Osteoblast (primary cell): Measurements from ENCODE around the gene MELTF. TPM values are rescaled to one million over a fixed set of nuclear protein-coding genes. Genes with fewer than 3 reads are reported as not detected.

Source experiments
- DNase-seq: peaks from one replicate; pipeline ENCODE4 v3.0.0; 2011; ENCODE audit warnings: low spot score, mixed read lengths; ENCODE audit not compliant: insufficient read length; ENCODE audit errors: missing footprints
- H2AFZ ChIP-seq: 2 replicates; pipeline ENCODE4 v1.6.0; 2011; ENCODE audit warnings: mild to moderate bottlenecking, low read length
- H3K27ac ChIP-seq: 2 replicates; pipeline ENCODE4 v1.5.1; 2011; ENCODE audit warnings: mild to moderate bottlenecking, low read depth, low read length, moderate library complexity
- H3K27me3 ChIP-seq: 2 replicates; pipeline ENCODE4 v1.6.0; 2012; ENCODE audit warnings: mild to moderate bottlenecking, control low read depth, inconsistent platforms, low read length, moderate library complexity; ENCODE audit not compliant: insufficient read depth
- H3K36me3 ChIP-seq: 2 replicates; pipeline ENCODE4 v1.5.1; 2011; ENCODE audit warnings: mild to moderate bottlenecking, low read length, control low read depth, moderate library complexity; ENCODE audit not compliant: insufficient read depth
- H3K4me1 ChIP-seq: 2 replicates; pipeline ENCODE4 v1.5.1; 2011; ENCODE audit warnings: mild to moderate bottlenecking, low read length, control low read depth, moderate library complexity; ENCODE audit not compliant: insufficient read depth
- H3K4me2 ChIP-seq: 2 replicates; pipeline ENCODE4 v1.6.0; 2011; ENCODE audit warnings: mild to moderate bottlenecking, low read length; ENCODE audit not compliant: insufficient read depth
- H3K4me3 ChIP-seq: fragments of 200-600 bp; sonication (generic); 3 replicates; pipeline ENCODE4 v1.5.1; 2012; ENCODE audit warnings: mild to moderate bottlenecking, low read length, inconsistent platforms; ENCODE audit not compliant: insufficient read depth
- H3K79me2 ChIP-seq: 2 replicates; pipeline ENCODE4 v1.6.0; 2012; ENCODE audit warnings: mild to moderate bottlenecking, low read length, control low read depth, inconsistent platforms; ENCODE audit not compliant: insufficient read depth
- H3K9me3 ChIP-seq: 2 replicates; pipeline ENCODE4 v1.5.1; 2011; ENCODE audit warnings: low read depth, low read length, control low read depth
- H4K20me1 ChIP-seq: 2 replicates; pipeline ENCODE4 v1.6.0; 2012; ENCODE audit warnings: mild to moderate bottlenecking, low read length, control low read depth; ENCODE audit not compliant: insufficient read depth
- total RNA-seq: library from RNA; depleted of rRNA; stranded (reverse); fragments of >200 nt; gene quantifications from 2 replicates; pipeline ENCODE4 v1.2.3, GENCODE V29; 2012
- TF ChIP-seq, protein P1 (sequence below): IDR thresholded peaks from 2 replicates; pipeline ENCODE4 v1.5.1; 2011; ENCODE audit warnings: mild to moderate bottlenecking, low read depth, low read length, moderate library complexity; ENCODE audit errors: extremely low read depth

MELTF gene
- total RNA-seq, 1 donor: 5.1 TPM

DNA sequence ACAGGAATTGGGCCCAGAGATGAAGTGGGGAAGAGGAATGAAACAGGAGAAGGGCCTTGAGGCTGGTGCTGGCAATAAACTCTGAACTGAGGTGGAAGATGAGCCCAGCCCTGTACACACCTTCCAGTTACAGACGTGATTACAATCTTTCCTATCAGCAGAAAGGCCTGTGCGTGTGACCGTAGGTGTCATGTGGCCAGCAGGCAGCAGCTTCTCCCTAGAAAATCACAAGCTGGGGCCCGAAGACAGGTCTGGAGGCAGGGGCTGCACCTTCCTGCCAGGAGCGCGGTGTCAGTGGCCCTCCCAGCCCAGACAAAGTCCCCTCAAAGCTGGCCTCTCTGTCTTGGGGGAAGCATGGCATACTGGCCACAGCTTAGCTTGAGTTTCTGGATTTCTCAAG is 44.3 kb downstream of the MELTF start:
- H3K4me3 ChIP-seq: no peak overlapping the region
- H3K27me3 ChIP-seq: peaks cover 16% of the 10 kb centered on the region
- peaks cover 2% of the 10 kb centered on the region for H3K4me1 ChIP-seq
- H3K36me3 ChIP-seq: no peaks in the 10 kb centered on the region
- no peak overlapping the region for H3K27ac ChIP-seq
- no peaks in the 10 kb centered on the region for H3K9me3 ChIP-seq
- no peak overlapping the region for H3K4me2 ChIP-seq
- H4K20me1 ChIP-seq: no peaks in the 10 kb centered on the region
- H2AFZ ChIP-seq: no peak overlapping the region
- H3K79me2 ChIP-seq: no peaks in the 10 kb centered on the region
- no peak for DNase-seq
- TF ChIP-seq, protein P1, sequence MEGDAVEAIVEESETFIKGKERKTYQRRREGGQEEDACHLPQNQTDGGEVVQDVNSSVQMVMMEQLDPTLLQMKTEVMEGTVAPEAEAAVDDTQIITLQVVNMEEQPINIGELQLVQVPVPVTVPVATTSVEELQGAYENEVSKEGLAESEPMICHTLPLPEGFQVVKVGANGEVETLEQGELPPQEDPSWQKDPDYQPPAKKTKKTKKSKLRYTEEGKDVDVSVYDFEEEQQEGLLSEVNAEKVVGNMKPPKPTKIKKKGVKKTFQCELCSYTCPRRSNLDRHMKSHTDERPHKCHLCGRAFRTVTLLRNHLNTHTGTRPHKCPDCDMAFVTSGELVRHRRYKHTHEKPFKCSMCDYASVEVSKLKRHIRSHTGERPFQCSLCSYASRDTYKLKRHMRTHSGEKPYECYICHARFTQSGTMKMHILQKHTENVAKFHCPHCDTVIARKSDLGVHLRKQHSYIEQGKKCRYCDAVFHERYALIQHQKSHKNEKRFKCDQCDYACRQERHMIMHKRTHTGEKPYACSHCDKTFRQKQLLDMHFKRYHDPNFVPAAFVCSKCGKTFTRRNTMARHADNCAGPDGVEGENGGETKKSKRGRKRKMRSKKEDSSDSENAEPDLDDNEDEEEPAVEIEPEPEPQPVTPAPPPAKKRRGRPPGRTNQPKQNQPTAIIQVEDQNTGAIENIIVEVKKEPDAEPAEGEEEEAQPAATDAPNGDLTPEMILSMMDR: no peak

- Histone ChIP-seq H3K4me2 (no peak overlapping the region), H3K27ac (no peak overlapping the region), H3K79me2 (no peaks in the 10 kb centered on the region), H2AFZ (no peak overlapping the region), H3K4me1 (peaks cover 10% of the 10 kb centered on the region), H4K20me1 (no peaks in the 10 kb centered on the region), H3K4me3 (no peak overlapping the region), H3K27me3 (peaks cover 16% of the 10 kb centered on the region), H3K36me3 (no peaks in the 10 kb centered on the region), H3K9me3 (no peaks in the 10 kb centered on the region)
- no peak for DNase-seq
- TF ChIP-seq, protein P1: no peak
Observed at GRCh38 chr3:196983186-196983585, 46.4 kb downstream of the MELTF start.

DNA sequence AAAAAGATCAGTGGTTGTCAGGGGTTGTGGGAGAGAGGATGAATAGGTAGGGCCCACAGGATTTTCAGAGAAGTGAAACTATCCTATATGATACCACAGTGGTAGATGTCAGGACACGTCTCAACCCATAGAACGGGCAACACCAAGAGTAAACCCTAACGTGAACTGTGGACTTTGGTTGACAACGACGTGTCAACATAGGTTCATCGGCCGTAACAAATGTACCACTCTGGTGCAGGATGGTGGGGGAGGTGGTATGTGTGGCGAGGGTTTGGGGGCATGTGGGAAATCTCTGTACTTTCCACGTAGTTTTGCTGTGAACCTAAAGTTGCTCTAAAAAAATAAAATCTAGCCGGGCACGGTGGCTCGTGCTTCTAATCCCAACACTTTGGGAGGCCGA is 48.0 kb downstream of the MELTF start:
- peaks cover 10% of the 10 kb centered on the region for H3K4me1 ChIP-seq
- no peaks in the 10 kb centered on the region for H3K9me3 ChIP-seq
- H3K4me3 ChIP-seq: no peak overlapping the region
- no peaks in the 10 kb centered on the region for H4K20me1 ChIP-seq
- H3K79me2 ChIP-seq: no peaks in the 10 kb centered on the region
- TF ChIP-seq, protein P1: no peak
- H3K27me3 ChIP-seq: peaks cover 12% of the 10 kb centered on the region
- no peaks in the 10 kb centered on the region for H3K36me3 ChIP-seq
- no peak overlapping the region for H3K27ac ChIP-seq
- no peak for DNase-seq
- no peak overlapping the region for H2AFZ ChIP-seq
- H3K4me2 ChIP-seq: no peak overlapping the region

DNA sequence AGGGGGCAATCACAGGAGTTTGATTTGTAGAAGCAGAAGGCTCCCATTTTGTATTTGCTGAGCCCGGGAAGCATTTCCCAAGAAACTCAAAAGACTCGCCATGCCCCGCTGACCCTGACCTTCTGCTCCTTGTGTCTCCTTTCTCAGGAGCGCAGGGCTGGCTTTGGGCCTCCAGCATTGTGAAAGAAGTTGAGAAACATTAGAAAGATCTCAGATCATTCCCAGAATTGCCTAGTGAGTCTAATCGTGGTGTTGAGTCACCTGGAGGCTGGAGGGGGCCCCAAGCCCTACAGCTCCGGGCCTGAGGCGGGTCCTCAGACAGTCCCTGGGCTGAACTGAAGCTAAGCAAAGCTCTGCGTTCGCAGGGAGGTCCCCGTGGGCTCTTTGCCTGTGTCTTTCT is 50.1 kb downstream of the MELTF start:
- H3K27ac ChIP-seq: no peak overlapping the region
- H3K27me3 ChIP-seq: peaks cover 7% of the 10 kb centered on the region
- H3K36me3 ChIP-seq: no peaks in the 10 kb centered on the region
- no peak overlapping the region for H3K4me2 ChIP-seq
- peak; percentile 89 for DNase-seq
- H3K4me1 ChIP-seq: peaks cover 10% of the 10 kb centered on the region
- peak overlapping the region; percentile 54 for H2AFZ ChIP-seq
- H3K79me2 ChIP-seq: no peaks in the 10 kb centered on the region
- H3K9me3 ChIP-seq: no peaks in the 10 kb centered on the region
- TF ChIP-seq, protein P1: no peak
- no peak overlapping the region for H3K4me3 ChIP-seq
- H4K20me1 ChIP-seq: no peaks in the 10 kb centered on the region
